Activated gamma-delta T cell treated with anti-CD3 and anti-CD28 coated beads, Interleukin-2, amount 50 U/mL, for 16 hours (primary cell): ENCODE data around the gene RIPK4.
"Not testable (repeated sequence)": the region's sequence is repeated elsewhere in the genome, so short reads cannot be mapped to it uniquely, and the experiment has no call there.

Experiments used
- DNase-seq: peaks from one replicate; pipeline ENCODE4 v3.0.0-alpha.2; 2020; ENCODE audit warnings: low read depth

RIPK4 gene

GRCh38 chr21:41795726-41796125 lies 28.9 kb upstream of the RIPK4 start:
- DNase-seq: no peak

GRCh38 chr21:41794600-41794999 lies 27.7 kb upstream of the RIPK4 start:
- DNase-seq: no peak

- no peak for DNase-seq
These were observed 25.9 kb upstream of the RIPK4 start for GRCh38 chr21:41792711-41793110.

- DNase-seq: no peak
These were observed 19.7 kb upstream of the RIPK4 start for GRCh38 chr21:41786509-41786987.

- DNase-seq: not testable (repeated sequence)
These were observed 18.4 kb upstream of the RIPK4 start for GRCh38 chr21:41785262-41785661.

- DNase-seq: no peak
These were observed 17.7 kb upstream of the RIPK4 start for GRCh38 chr21:41784456-41785102.

- DNase-seq: no peak
These were observed 16.8 kb upstream of the RIPK4 start for GRCh38 chr21:41783476-41784180.

- DNase-seq: no peak
These were observed 14.2 kb upstream of the RIPK4 start for GRCh38 chr21:41781050-41781410.

- no peak for DNase-seq
These were observed 13.6 kb upstream of the RIPK4 start for GRCh38 chr21:41780337-41781049.

GRCh38 chr21:41779659-41780058 lies 12.8 kb upstream of the RIPK4 start:
- DNase-seq: no peak

- DNase-seq: no peak
These were observed 12.2 kb upstream of the RIPK4 start for GRCh38 chr21:41778930-41779600.

- DNase-seq: no peak
These were observed 11.3 kb upstream of the RIPK4 start for GRCh38 chr21:41777951-41778815.

GRCh38 chr21:41776778-41777177 lies 9.9 kb upstream of the RIPK4 start:
- DNase-seq: no peak

GRCh38 chr21:41775149-41775472 lies 8.3 kb upstream of the RIPK4 start:
- no peak for DNase-seq

- DNase-seq: no peak
These were observed 7.8 kb upstream of the RIPK4 start for GRCh38 chr21:41774467-41775148.

- no peak for DNase-seq
These were observed 5.7 kb upstream of the RIPK4 start for GRCh38 chr21:41772351-41773080.

GRCh38 chr21:41771625-41771945 lies 4.7 kb upstream of the RIPK4 start:
- no peak for DNase-seq

GRCh38 chr21:41770901-41771624 lies 4.2 kb upstream of the RIPK4 start:
- no peak for DNase-seq

- DNase-seq: no peak
These were observed 3.1 kb upstream of the RIPK4 start for GRCh38 chr21:41769933-41770332.

GRCh38 chr21:41769521-41769920 lies 2.7 kb upstream of the RIPK4 start:
- no peak for DNase-seq
